ENCODE measurements around the gene MIS18BP1.

GRCh38 chr14:45261209-45261608 is 8.2 kb upstream of the MIS18BP1 start:
- TF ChIP-seq CTCF (IDR thresholded peaks at IDR 0.05) (no peak), POLR2A (IDR thresholded peaks at IDR 0.05) (no peak), EP300 (IDR thresholded peaks at IDR 0.05) (no peak)

All from ovary (tissue), 3 donors.